Measurements from ENCODE around the gene TEF.

TEF gene, protein sequence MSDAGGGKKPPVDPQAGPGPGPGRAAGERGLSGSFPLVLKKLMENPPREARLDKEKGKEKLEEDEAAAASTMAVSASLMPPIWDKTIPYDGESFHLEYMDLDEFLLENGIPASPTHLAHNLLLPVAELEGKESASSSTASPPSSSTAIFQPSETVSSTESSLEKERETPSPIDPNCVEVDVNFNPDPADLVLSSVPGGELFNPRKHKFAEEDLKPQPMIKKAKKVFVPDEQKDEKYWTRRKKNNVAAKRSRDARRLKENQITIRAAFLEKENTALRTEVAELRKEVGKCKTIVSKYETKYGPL

DNA sequence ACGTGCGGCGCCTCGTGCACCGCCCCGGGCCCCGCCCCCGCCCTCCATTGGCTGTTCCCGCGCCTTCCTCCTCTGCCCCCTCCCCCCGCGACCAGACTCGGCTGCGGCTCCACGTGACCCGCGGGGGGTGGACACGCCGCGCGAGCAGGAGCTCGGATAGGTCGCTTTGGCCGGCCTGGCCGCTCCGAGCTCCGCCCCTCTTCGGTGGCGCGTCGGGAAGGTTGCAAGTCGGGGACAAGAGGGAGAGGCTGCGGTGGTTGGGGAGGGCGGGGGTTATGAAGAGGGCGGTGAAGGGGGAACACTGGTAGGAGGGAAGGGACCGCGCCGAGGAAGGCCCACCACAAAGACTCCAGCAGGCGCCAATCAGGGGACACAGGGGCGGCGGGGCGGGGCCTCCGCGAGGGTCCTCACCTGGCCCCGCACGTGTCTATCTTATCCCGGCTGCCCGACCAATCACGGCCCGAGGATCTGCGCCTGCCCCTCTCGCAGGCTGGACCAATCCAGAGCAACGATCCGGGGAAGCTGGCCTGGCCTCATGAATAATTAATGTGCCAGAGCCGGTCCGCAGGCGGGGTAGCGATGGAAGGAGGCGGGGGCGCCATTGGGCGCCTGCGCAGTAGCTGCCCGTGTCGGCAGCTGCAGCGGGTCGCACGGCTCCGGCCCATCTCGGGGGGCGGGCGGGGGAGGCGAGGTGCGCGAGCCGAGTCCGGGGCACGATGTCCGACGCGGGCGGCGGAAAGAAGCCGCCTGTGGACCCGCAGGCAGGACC, at the start of gene TEF:
Gene TEF (plus strand): TSS at position 614 of the 769 bp plus-strand sequence. CDS start 103 bp downstream, at position 717.
- peak; percentile 98 to 99 for DNase-seq (ENCODE audit: low read depth in 2 of 2)

DNA sequence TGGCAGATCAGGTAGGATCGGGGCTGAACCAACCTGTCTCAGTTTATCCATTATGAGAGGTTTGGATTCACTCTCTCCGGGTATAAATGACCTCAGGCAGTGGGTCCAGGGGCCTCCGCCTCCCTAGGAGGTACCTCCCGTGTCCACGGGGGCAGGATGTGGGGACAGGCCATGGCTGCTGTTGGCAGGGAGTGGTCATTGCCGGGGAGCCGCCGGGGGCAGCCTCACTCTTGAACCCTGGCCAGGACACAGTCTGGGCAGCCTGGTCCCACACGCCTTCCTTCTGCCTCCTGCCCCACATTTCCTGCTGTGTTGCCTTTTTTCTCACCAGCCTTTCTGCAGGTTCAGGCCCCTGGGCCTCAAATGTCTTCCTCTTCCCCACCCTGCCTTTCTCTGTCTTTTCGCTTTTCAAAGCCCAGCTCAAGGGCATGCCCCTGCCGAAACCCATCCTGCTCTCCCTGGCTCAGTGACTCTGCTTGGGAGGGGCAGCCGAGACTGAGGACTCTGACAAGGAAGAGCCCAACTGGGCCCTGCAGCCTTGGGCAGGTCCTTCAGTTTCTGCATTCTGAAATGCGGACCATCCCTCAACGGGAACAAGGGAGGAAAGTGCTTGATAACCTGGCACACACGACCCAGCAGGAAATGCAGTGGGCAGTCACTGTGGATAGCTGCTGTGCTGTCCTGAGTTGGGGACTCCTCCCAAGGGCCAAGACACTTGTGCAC, 49.4 kb upstream of the TEF start:
- DNase-seq (ENCODE audit: low read depth in 2 of 2): no peak

DNA sequence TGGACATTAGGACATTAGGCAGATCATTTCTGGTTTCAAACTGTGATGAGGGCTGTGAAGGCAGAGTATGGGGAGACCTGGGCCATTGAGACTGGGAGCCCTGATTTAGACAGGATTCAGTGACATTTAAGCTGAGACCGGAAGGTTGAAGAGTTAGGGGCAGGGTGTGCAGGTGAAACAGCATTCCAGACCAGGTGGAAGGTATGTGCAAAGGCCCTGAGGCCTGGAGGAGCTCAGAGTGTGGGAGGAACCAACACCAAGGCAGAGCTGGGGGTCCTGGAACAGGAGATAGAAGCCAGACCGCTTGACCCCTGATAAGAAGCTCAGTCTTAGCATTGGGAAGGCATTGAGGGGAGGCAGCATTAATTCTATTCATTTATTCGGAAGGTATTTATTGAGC, 47.9 kb upstream of the TEF start:
- no peak for DNase-seq (ENCODE audit: low read depth in 2 of 2)

DNA sequence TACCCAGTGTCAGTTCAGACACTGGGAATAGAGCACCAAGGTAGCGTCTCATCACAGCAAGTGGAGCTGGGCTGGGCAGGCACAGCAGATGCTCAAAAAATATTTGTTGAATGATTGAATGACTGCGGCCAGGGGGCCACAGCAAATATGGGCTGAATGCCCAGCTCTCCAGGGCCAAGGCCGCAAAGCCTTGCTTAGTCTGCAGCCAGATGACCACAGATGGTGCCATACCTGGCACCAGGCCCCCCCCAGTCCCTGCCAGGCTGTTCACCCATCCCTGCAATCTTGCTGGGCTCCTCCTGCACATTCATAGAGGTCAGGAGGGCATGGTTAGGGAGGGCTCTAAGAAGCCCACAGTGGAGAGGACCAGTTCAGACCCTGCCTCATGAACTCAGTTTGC, 47.5 kb upstream of the TEF start:
- no peak for DNase-seq (ENCODE audit: low read depth in 2 of 2)

GRCh38 chr22:41334951-41335635, 46.6 kb upstream of the TEF start:
- no peak for DNase-seq (ENCODE audit: low read depth in 2 of 2)

DNA sequence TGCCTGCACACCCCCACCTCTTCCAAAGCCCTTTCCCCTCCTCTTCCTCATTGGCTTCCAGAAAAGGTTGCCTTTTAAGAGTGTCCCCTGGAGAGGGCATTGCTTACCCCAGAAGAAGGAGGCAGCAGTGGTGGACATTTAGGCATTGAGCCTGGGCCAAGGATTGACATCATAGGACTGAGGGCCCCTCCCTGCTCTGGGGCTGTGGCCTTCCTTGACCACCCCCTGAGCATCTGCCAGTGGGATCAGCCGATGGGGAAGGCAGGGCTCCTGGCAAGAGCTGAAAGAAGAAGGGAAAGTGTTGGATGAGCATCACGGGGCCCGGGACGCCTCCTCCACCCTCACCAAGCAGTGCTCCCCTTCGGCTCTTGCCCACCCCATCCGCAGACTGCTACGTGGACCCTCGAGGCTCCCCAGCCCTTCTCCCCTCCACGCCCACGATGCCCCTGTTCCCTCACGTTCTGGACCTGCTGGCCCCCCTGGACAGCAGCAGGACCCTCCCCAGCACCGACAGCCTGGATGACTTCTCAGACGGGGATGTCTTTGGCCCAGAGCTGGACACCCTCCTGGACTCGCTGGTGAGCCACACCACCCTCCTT, 43.0 kb upstream of the TEF start:
- DNase-seq (ENCODE audit: low read depth in 2 of 2): no peak

GRCh38 chr22:41339823-41340222, 41.9 kb upstream of the TEF start:
- DNase-seq (ENCODE audit: low read depth in 2 of 2): no peak

DNA sequence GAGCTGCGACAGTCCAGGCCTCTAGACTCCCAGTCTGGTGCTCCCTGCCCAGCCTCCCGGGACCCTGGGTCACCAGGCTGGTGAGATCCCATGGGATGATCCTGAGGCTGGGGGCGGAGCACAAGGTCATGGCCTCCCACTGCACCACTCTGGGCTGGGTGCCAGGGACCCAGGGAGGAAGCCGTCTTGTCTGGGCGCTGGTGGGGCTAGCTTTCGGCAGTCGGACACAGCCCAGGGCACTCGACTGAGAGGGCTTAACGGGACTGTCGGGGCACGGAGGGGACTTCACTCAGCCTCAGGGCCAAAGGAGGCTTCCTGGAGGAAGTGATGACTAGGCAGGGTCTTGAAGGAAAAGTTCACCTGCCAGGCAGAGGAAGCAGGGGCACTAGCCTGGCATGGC, 41.4 kb upstream of the TEF start:
- DNase-seq (ENCODE audit: low read depth in 2 of 2): no peak

DNA sequence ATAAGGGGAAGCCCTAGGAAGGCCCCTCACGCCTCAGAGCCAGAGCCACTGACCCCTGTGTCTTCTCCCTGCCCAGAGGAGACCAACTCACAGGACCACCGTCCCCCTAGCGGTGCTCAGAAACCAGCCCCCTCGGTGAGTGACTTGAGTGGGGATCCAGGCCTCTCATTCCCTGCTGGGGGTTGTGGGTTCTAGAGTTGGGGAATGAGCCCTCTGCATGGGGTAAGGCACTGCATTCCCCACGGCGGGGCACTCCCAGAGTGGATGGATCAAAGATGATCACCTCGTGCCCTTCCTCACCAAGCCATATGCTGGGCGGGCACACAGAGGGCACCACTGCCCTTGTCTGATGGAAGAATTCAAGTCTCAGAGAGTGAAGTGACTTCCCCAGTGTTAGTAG, 40.7 kb upstream of the TEF start:
- DNase-seq (ENCODE audit: low read depth in 2 of 2): no peak

DNA sequence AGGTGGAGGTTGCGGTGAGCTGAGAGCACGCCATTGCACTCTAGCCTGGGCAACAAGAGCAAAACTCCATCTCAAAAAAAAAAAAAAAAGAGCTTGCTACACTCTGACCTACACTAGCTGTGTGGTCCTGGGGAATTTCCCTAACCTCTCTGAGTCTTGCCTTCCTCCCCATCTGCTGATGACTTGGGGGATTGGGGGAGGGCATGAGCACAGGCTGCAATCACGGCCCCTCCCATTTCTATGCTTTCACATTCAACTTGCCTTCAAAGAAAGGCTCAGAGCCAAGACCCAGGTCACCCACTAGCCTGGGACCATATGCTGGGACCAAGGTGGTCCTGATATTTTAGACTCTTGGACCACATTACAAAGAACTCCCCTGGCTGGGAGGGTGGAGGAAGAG, 39.8 kb upstream of the TEF start:
- DNase-seq (ENCODE audit: low read depth in 2 of 2): no peak

- no peak for DNase-seq (ENCODE audit: low read depth in 2 of 2)
Measured at GRCh38 chr22:41343300-41343699, 38.4 kb upstream of the TEF start.

DNA sequence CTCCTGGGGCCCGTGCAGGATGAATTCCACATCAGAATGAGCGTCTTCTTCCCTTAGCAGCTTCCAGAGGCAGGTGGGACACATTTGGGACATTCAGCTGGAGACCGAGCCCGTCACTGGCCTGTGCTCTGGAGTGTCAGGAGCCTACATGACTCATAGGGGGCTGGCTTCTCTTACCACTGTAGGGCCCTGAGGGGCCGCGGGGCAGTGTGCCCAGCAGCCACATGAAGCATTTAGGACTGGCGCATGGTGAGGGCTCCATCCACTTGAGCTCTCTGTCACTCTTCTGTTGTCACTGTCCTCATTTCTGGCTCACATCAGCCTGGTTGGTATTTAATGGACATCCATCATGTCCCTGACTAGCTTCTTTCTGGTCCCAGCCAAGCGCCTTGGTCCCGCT, 38.0 kb upstream of the TEF start:
- no peak for DNase-seq (ENCODE audit: low read depth in 2 of 2)

DNA sequence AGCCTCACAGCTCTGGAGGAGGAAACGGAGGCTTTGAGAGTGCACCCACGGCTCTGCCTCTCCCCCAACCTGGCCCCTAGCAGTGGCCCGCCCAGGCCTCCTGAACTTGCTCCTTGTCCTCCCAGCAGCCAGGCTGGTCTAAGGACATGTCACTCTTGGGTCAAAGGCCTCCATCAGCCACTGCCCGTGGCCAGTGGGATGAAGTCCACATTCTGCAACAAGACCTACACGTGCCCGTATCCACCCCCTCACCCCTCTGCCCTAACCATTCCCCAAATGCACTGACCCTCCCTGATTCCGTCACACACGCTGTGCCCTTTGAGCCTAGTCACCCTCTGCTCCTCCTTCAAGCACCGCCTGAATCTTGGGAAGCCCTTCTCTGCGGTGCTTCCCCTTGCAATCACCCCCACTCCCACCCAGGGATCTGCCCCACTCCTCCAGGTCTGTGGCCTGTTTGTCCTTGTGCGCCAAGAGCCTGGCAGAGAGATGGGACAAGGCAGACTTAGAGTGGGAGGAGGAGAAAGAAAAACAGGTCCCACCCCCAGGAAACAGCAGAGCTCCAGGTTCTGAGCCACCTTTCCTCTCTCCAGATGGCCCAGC, 37.5 kb upstream of the TEF start:
- DNase-seq (ENCODE audit: low read depth in 2 of 2): no peak

GRCh38 chr22:41345807-41346335, 35.9 kb upstream of the TEF start:
- DNase-seq (ENCODE audit: low read depth in 2 of 2): no peak

- DNase-seq (ENCODE audit: low read depth in 2 of 2): no peak
Measured at GRCh38 chr22:41347066-41347859, 34.5 kb upstream of the TEF start.

DNA sequence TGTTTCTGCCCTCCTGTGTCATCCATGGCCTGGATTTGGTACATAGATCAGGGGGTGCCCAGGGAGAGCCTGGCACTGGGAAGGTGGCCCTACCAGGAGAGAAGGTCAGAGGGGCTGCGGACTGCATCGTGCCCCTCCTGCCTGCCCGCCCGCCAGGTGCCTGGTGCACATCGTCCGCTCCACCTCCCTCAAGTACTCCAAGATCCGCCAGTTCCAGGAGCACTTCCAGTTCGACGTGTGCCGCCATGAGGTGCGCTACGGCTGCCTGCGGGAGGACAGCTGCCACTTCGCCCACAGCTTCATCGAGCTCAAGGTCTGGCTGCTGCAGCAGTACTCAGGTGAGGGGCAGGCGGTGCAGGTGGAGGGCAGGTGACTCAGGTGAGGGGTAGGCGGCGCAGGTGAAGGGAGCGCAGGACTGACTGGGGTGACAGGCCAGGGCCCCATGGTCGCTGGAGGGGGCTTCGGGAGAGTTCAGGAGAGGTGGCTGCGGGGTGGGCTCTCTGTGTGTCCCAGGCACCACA, 32.7 kb upstream of the TEF start:
- no peak for DNase-seq (ENCODE audit: low read depth in 2 of 2)

GRCh38 chr22:41350087-41350486, 31.7 kb upstream of the TEF start:
- no peak for DNase-seq (ENCODE audit: low read depth in 2 of 2)

GRCh38 chr22:41351011-41351410, 30.7 kb upstream of the TEF start:
- DNase-seq (ENCODE audit: low read depth in 2 of 2): no peak

DNA sequence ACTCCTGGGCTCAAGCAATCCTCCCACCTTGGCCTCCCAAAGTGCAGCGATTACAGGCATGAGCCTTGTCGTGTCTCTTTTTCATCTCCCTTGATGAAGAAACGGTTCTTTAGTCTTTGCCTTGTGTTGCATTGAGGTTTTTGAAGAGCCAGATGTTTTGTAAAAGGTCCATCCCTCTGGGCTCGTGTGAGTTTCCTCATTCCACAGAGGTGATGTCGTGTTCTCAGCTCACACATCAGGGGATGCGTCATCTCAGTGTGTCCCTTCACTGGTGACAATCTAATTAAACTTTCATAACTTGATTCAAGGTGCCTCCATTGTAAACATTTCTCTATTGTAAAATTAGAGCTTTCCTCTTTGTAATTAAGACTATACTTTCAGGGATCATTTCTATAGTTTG, 29.7 kb upstream of the TEF start:
- DNase-seq (ENCODE audit: low read depth in 2 of 2): peak; percentile 18 to 22

All from fibroblast of skin of left quadriceps (primary cell).